Bronchial epithelial cell (primary cell): ENCODE results near the gene IL12RB2. TPM values are rescaled to one million over a fixed set of nuclear protein-coding genes. Genes with fewer than 3 reads are reported as not detected.
A peak's percentile ranks its signal among the peaks of the same experiment; 100 is the strongest.

Source experiments
- DNase-seq: peaks from one replicate; pipeline ENCODE4 v3.0.0-alpha.2; 2010; ENCODE audit warnings: low read depth
- FAIRE-seq: peaks from 2 replicates; lab custom pipeline; 2011; peaks lifted over from hg19 to GRCh38; lab: Jason Lieb, UNC
- H3K27me3 ChIP-seq: 2 replicates; pipeline ENCODE4 v1.5.1; 2011; ENCODE audit warnings: low read length; ENCODE audit not compliant: control insufficient read depth, insufficient read depth
- H3K36me3 ChIP-seq: 2 replicates; pipeline ENCODE4 v1.5.1; 2011; ENCODE audit warnings: low read length; ENCODE audit not compliant: control insufficient read depth, insufficient read depth
- H3K4me3 ChIP-seq: 2 replicates; pipeline ENCODE4 v1.5.1; 2011; ENCODE audit warnings: mild to moderate bottlenecking, low read depth, low read length, control low read depth
- total RNA-seq: library from RNA; depleted of rRNA; stranded (reverse); fragments of >200 nt; gene quantifications from 2 replicates; pipeline ENCODE4 v1.2.1, GENCODE V29; 2014
- TF ChIP-seq, protein P1 (sequence below): IDR thresholded peaks from 2 replicates; pipeline ENCODE4 v1.5.1; 2011; ENCODE audit warnings: mild to moderate bottlenecking, moderate library complexity, low read length, control low read depth, inconsistent platforms; ENCODE audit not compliant: insufficient read depth, severe bottlenecking

Gene IL12RB2
- total RNA-seq, 1 donor from 2014 or later: 0.53 TPM

GRCh38 chr1:67368046-67368514 is 60.4 kb downstream of the IL12RB2 start:
- Histone ChIP-seq H3K36me3 (no peaks in the 10 kb centered on the region), H3K27me3 (no peaks in the 10 kb centered on the region), H3K4me3 (no peak overlapping the region)
- DNase-seq (no peak), FAIRE-seq (no peak)
- TF ChIP-seq, protein P1, sequence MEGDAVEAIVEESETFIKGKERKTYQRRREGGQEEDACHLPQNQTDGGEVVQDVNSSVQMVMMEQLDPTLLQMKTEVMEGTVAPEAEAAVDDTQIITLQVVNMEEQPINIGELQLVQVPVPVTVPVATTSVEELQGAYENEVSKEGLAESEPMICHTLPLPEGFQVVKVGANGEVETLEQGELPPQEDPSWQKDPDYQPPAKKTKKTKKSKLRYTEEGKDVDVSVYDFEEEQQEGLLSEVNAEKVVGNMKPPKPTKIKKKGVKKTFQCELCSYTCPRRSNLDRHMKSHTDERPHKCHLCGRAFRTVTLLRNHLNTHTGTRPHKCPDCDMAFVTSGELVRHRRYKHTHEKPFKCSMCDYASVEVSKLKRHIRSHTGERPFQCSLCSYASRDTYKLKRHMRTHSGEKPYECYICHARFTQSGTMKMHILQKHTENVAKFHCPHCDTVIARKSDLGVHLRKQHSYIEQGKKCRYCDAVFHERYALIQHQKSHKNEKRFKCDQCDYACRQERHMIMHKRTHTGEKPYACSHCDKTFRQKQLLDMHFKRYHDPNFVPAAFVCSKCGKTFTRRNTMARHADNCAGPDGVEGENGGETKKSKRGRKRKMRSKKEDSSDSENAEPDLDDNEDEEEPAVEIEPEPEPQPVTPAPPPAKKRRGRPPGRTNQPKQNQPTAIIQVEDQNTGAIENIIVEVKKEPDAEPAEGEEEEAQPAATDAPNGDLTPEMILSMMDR: no peak

- no peak for DNase-seq
- no peak overlapping the region for H3K4me3 ChIP-seq
- TF ChIP-seq, protein P1: no peak
- no peak for FAIRE-seq
- H3K27me3 ChIP-seq: no peaks in the 10 kb centered on the region
- no peaks in the 10 kb centered on the region for H3K36me3 ChIP-seq
Measured at GRCh38 chr1:67371043-67371442, 63.4 kb downstream of the IL12RB2 start.

- peak; percentile 36 for DNase-seq
- Histone ChIP-seq H3K36me3 (no peaks in the 10 kb centered on the region), H3K4me3 (no peak overlapping the region), H3K27me3 (no peaks in the 10 kb centered on the region)
- FAIRE-seq: no peak
- TF ChIP-seq, protein P1: no peak
Measured at GRCh38 chr1:67371681-67372080, 64.0 kb downstream of the IL12RB2 start.

DNA sequence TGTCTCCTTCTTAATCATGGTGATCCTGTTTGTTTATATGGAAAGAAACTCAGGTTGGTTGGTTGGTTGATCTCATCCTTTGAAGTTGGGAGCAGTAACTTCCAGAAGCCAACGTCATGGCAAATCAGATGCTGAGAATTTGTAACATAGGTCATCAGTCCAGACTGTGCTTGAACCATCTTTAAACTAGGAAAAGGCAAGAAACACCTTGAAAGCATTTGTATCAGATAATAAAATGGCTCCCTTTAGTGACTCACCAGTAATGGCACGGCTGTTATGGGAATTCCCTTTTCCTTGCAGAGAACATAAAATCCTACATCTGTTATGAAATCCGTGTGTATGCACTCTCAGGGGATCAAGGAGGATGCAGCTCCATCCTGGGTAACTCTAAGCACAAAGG is 64.5 kb downstream of the IL12RB2 start:
- no peaks in the 10 kb centered on the region for H3K27me3 ChIP-seq
- TF ChIP-seq, protein P1: no peak
- FAIRE-seq (no peak), DNase-seq (peak; percentile 41)
- no peaks in the 10 kb centered on the region for H3K36me3 ChIP-seq
- no peak overlapping the region for H3K4me3 ChIP-seq

DNA sequence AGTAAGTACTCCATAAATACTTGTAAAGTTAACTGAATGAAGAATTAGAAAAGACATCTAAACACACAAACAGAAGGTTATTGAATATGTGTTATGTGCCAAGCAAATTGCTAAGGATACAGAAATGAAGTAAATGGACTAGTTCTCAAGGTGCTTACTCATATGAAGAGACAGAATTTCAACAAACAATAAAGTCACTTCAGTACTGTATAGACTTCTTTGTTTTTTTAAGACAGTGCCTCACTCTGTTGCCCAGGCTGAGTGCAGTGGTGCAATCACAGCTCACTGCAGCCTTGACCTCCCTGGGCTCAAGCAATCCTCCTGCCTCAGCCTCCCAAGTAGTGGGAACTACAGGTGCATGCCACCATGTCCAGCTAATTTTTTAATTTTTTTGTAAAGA is 65.2 kb downstream of the IL12RB2 start:
- no peaks in the 10 kb centered on the region for H3K27me3 ChIP-seq
- TF ChIP-seq, protein P1: no peak
- no peak for FAIRE-seq

GRCh38 chr1:67376381-67376780 is 68.7 kb downstream of the IL12RB2 start:
- no peak for FAIRE-seq
- DNase-seq: peak; percentile 40
- Histone ChIP-seq H3K4me3 (no peak overlapping the region), H3K36me3 (no peaks in the 10 kb centered on the region), H3K27me3 (no peaks in the 10 kb centered on the region)
- TF ChIP-seq, protein P1: no peak

More for the DNA sequence above, 65.2 kb downstream of the IL12RB2 start:
- H3K36me3 ChIP-seq: no peaks in the 10 kb centered on the region
- DNase-seq: no peak
- H3K4me3 ChIP-seq: no peak overlapping the region
